Hematopoietic multipotent progenitor cell treated with erythropoietin and hydrocortisone succinate and interleukin-3 and kit ligand, for 17 days (in vitro differentiated cells): ENCODE data around the gene GABBR2.

ENCODE experiments used
- DNase-seq: peaks from one replicate; pipeline ENCODE4 v3.0.0-alpha.2; 2015; ENCODE audit warnings: low spot score

GABBR2 gene

GRCh38 chr9:98369471-98369870 lies 339.3 kb downstream of the GABBR2 start:
- no peak for DNase-seq

DNA sequence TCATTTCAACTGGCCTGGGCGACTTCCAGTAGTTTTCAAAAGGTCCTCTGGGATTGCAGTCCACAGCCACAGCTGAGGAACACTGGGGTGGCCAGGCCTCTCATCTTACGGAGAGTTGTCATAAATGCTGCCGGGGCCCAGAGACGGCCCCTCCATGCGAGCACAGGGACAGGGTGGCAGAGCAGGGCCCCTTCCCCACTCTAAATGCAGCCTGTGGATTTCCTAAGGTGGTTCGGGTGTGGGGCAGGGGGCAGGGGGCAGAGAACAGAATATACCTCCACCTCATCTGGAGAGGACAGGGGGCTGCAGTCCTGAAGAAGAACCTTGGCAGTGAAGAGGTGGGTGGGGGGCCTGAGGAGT lies 339.7 kb downstream of the GABBR2 start:
- DNase-seq: no peak

DNA sequence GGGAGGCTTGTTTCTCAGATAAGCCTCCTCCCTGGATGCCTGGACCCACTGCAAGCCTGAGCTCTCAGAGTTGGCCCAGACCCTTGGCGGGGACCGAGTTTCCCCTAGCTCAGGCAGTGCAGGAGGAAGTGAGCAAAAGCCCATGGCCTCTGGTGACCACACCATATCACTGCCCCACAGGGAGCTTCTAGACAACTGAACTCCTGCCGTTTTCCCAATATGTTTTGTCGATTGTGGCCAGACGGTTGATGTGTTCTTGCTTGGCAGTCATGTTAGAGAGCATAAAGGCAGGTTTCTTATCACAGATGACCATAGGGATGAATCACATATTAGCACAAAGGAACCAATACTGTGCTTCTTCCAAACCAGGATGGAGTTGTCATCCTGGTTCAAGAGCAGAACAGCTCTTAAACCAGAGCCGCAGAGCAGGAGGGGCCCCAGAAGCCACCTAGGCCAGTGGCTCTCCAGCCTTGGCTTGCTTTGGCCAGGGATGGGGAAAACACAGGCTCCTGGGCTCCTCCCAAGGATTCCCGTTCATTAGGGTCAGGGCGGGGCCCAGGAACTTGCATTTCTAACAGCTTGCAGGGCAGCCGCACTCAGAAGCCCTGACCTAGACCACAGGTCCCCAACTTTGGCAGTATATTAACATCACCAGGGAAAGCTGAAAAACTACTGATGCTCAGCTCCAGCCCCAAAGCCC lies 340.2 kb downstream of the GABBR2 start:
- DNase-seq: no peak

- no peak for DNase-seq
These were observed 340.8 kb downstream of the GABBR2 start for GRCh38 chr9:98367923-98368322.

DNA sequence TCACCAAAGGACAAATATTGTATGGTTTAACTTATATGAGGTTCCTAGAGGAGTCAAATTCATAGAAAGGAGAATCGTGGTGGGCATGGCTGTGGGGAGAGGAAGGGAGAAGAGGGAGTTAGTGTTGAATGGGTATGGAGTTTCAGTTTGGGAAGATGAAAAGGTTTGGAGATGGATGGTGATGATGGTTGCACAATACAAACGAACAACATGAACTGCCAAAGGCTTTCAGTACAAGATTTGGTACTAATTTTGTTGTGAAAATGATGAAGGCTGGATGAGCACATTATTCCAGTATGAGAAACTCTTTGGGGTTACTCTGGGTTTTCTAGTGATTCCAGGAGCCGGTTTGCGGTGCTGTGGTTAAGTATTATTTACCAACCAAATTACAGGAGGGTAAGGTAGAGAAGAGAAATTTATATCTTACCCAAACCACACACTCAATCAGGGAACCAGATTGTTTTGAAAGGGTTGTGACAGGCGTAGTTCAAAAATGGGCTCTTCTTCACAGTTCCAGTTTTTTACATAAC lies 341.3 kb downstream of the GABBR2 start:
- no peak for DNase-seq

DNA sequence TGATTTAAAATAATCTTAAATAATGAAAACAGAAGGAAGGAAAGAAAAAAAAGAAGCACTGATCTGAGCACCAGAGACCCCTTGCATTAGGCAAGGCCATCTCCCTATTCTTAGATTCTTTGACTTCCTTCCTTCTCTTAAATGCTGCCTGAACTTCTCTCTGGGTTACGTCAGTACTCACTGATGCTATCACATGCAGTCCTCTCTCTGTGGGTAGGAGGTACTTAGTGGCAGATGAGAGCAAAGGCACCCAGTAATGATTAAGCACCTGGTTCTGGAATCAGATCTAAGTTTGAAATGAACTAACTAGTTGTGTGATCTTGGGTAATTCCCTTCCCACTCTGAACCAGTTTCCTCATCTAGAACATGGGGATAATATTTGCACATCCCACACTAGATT lies 343.0 kb downstream of the GABBR2 start:
- no peak for DNase-seq

- peak; percentile 14 for DNase-seq
These were observed 343.5 kb downstream of the GABBR2 start for GRCh38 chr9:98365227-98365669.

- DNase-seq: no peak
These were observed 344.6 kb downstream of the GABBR2 start for GRCh38 chr9:98364086-98364485.

- DNase-seq: no peak
These were observed 345.1 kb downstream of the GABBR2 start for GRCh38 chr9:98363644-98364043.

DNA sequence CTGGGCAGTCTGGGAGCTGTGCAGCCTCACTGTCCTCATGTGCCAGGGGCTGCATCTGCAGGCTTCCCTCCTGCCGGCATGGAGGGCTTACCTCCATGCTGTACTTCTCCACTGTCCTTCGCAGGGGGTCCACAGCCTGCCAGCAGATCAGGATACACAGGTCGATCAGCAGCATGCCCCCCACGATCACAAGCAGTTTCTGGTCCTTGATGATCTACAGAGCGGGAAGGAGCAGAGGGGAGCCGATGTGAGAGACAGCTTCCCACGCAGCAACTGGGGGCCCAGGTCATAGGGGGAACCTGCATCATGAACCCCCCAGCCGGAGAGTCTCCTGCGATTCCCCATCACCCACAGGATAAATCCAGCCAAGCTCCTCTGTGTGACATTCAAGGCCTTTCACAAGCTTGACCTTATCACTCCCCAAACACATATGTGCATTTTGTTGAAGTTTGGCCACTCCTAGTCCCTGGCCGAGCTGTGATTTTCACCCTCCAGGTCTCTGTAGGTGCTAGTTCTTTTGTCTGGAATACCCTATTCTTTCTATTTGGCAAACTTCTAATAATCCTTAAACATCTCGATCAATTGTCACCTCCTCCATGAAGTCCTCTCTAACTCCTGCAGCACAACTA lies 346.0 kb downstream of the GABBR2 start:
- DNase-seq: no peak

DNA sequence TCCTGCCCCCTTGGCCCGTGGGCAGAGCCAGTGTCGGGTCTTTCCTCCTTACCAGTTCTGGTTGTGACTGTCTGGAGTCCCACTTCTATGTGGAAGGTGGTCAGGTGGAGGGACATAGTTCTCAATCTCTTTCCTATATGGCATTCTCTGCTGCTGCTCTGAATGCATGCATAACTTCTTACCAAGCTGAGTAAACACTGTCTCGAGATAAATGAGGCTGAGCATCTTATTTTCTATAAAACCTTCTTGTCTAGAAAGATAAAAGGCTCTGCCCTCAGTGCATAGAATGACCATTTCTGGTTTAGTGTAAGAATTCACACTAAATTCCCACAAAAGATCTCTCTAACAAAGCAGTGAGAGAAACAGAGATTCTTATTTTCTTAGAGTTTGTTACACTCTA lies 347.1 kb downstream of the GABBR2 start:
- DNase-seq: no peak

GRCh38 chr9:98360176-98360708 lies 348.5 kb downstream of the GABBR2 start:
- no peak for DNase-seq

DNA sequence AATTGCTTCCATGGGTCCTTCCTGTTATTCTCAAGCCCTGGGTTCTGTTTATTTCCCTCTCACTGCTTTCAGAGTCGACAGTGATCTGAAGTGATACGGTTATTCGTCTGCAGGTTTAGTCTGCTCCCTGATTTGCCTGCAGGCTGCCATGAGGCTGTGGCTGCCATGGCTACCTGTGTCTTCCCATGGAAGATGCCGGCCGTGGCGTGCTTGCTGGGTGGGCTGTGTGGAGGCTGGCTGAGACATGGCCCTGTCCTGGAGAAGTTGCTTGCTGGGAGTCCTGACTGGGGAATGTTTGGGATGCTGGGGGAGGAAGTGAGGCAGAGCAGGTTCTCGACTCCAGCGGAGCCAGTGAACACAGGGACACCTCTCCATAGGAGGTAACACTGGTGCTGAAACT lies 349.2 kb downstream of the GABBR2 start:
- no peak for DNase-seq

DNA sequence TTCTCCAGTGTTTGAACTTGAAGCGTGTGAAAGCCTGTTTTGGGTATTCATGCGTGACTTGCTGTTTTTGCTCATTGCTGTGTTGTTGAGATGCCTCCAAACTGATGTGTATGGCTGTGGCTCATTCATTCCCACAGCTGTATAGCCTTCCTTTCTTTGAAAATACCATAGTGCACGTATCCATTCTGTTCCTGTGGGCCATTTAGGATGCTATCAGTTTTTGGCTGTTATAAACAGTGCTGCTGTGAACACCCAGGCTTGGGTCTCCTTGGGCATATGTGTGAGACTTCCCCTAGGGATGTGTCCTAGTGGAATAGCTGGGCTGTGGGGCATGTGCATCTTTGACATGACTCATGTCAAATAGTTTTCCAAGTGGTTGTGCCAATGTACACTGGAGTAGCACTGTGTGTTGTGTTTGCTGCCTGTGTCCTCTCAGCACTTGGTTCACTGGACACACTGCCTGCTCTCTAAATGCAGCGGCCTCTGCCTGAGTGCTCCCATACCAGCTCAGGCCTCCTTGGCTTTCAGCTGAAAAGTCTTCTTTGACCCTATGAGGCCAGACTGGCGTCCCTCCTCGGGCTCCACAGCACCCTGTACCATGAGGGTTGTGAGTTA lies 350.7 kb downstream of the GABBR2 start:
- DNase-seq: no peak

DNA sequence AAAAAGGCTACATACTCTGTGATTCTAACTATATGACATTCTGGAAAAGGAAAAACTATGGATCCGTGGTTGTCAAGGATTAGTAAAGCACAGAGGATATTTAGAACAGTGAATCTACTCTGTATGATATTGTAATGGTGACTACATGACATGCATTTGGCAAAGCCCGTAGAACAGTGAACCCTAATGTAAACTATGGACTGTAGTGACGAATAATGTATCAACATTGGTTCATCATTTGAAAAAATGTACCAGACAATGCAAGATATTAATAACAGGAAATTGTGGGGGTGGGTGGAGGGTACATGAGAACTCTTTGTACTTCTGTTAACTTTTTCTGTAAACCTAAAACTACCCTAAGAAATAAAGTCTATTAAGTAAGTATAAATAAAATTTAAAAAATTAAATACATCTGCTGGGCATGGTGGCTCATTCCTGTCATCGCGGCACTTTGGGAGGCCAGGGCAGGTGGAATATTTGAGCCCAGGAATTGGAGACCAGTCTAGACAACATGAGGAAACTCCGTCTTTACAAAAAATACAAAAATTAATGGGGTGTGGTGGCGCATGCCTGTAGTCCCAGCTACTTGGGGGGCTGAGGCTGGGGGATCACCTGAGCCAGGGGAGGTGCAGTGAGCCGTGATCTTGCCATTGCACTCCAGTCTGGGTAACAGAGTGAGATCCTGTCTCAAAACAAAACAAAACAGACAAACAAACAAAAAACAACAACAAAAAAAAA lies 351.6 kb downstream of the GABBR2 start:
- DNase-seq: no peak

GRCh38 chr9:98356326-98356725 lies 352.4 kb downstream of the GABBR2 start:
- DNase-seq: no peak

DNA sequence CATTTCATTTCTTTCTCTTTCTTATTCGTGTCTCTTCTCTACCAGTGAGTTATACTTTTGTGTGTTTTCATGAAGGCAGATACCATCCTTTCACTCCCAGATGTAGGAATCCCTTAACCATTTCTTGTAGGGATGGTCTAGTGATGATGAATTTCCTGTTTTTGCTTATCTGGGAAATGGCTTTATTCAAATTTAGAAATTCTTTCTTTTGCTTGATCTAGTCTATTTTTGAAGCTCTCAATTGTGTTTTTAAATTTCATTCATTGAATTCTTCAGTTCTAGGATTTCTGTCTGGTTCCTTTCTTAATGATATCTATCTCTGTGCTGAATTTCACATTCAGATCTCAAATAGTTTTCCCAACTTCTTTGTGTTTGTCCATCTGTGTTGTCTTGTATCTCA lies 357.4 kb downstream of the GABBR2 start:
- no peak for DNase-seq

GRCh38 chr9:98347642-98348041 lies 361.1 kb downstream of the GABBR2 start:
- DNase-seq: no peak

DNA sequence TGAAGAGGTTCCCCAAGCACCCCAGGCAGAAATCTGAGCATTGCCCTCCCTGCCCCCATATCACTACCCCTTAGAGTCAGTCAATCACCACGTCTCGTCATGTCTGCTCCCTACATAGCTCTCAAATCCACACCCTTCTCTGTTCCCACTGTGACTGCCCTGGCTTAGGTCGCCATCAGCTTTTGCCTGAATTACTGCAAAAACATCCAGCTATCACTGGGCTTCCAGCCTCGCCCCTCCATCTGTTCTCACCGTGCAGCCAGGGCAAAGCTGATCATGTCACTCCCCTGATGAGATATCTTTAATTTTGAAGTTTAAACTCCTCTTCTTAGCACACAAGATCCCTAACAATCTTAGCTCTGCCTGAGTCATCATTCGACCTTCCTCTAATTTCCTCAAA lies 363.7 kb downstream of the GABBR2 start:
- DNase-seq: no peak

DNA sequence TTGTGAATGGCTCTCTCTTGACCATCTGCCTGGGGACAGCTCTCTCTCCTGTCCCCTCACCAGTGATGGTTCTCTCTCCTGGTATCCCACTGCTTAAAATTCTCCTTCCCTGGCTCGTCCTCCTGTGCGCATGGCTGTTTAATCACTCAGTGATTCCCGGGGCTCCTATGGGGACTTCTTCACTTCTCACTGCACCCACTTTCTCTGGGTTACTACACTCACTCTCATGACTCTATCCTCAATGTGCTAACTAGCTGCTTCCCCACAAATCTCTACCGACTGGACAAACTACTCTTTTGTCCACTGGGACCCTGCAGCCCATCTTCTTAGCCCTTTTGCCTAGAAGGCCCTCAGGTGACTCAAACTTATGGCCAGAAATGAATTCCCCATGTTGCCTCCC lies 364.2 kb downstream of the GABBR2 start:
- no peak for DNase-seq

DNA sequence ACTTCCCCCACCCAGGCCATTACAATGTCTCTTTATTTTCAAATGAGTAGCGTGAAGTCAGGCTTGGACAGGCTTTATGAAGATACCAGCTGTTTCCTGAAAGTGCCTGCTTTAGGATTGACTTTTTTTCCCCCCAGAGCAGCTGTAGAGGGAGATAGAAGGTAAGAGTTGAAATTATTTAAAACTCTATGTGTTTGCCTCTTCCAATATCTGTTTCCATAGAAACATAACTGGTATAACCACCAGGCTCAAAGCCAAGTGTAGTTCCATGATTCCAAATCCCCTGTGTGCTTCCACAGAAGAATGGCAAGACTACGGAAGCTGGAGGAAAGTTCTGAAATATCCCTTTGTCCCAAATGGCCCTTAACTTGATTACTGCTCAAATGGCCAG lies 365.9 kb downstream of the GABBR2 start:
- DNase-seq: no peak

GRCh38 chr9:98342098-98342819 lies 366.5 kb downstream of the GABBR2 start:
- DNase-seq: no peak
